GM12874 (cell line): ENCODE results near the gene VAMP7.

Experiments used
- CTCF ChIP-seq: IDR thresholded peaks from 2 replicates; pipeline ENCODE4 v1.5.1; 2011; ENCODE audit warnings: low read depth, mild to moderate bottlenecking, control low read depth, low read length, moderate library complexity; ENCODE audit not compliant: insufficient read depth

Gene VAMP7

GRCh38 chrX:155881158-155881993 lies at the start of gene VAMP7:
Gene VAMP7, plus strand, starts transcription at chrX:155881345. Its CDS starts 8,122 bp downstream, at chrX:155889467.
- TF ChIP-seq CTCF: no peak

GRCh38 chrX:155841232-155841631 lies 39.9 kb upstream of the VAMP7 start:
- TF ChIP-seq CTCF: no peak

- TF ChIP-seq CTCF: no peak
Observed at GRCh38 chrX:155857561-155857960, 23.6 kb upstream of the VAMP7 start.

- no peak for TF ChIP-seq CTCF
Observed at GRCh38 chrX:155864655-155865054, 16.5 kb upstream of the VAMP7 start.

GRCh38 chrX:155865193-155865592 lies 16.0 kb upstream of the VAMP7 start:
- TF ChIP-seq CTCF: no peak

GRCh38 chrX:155867821-155868220 lies 13.3 kb upstream of the VAMP7 start:
- TF ChIP-seq CTCF: no peak

GRCh38 chrX:155870958-155871357 lies 10.2 kb upstream of the VAMP7 start:
- TF ChIP-seq CTCF: no peak
